HG03439 (cell line): Measurements from ENCODE around the gene ERGIC2.
A peak's percentile ranks its signal among the peaks of the same experiment; 100 is the strongest.

ENCODE experiments used
- ATAC-seq: cut with Tn5 transposase; IDR thresholded peaks from one replicate; pipeline ENCODE4 v1.9.1; 2021; ENCODE audit warnings: mild to moderate bottlenecking, moderate library complexity; ENCODE audit not compliant: unreplicated experiment

Gene ERGIC2

GRCh38 chr12:29376118-29376517 is 4.9 kb downstream of the ERGIC2 start:
- no peak for ATAC-seq

- ATAC-seq: no peak
Observed at GRCh38 chr12:29374913-29375312, 6.1 kb downstream of the ERGIC2 start.

- ATAC-seq: no peak
Observed at GRCh38 chr12:29374012-29374411, 7.0 kb downstream of the ERGIC2 start.

GRCh38 chr12:29365091-29365490 is 15.9 kb downstream of the ERGIC2 start:
- no peak for ATAC-seq

- ATAC-seq: no peak
Observed at GRCh38 chr12:29354954-29355353, 26.0 kb downstream of the ERGIC2 start.

GRCh38 chr12:29350080-29350479 is 30.9 kb downstream of the ERGIC2 start:
- ATAC-seq: no peak

- no peak for ATAC-seq
Observed at GRCh38 chr12:29346769-29347421, 34.1 kb downstream of the ERGIC2 start.

- ATAC-seq: no peak
Observed at GRCh38 chr12:29343022-29343799, 37.8 kb downstream of the ERGIC2 start.

- no peak for ATAC-seq
Observed at GRCh38 chr12:29337325-29337724, 43.6 kb downstream of the ERGIC2 start.

GRCh38 chr12:29334937-29335336 is 46.0 kb downstream of the ERGIC2 start:
- ATAC-seq: no peak

GRCh38 chr12:29333178-29333577 is 47.8 kb downstream of the ERGIC2 start:
- no peak for ATAC-seq

- ATAC-seq: no peak
Observed at GRCh38 chr12:29329411-29329810, 51.6 kb downstream of the ERGIC2 start.

- no peak for ATAC-seq
Observed at GRCh38 chr12:29322157-29322556, 58.8 kb downstream of the ERGIC2 start.

GRCh38 chr12:29320295-29321085 is 60.5 kb downstream of the ERGIC2 start:
- ATAC-seq: no peak

GRCh38 chr12:29317556-29318363 is 63.2 kb downstream of the ERGIC2 start:
- ATAC-seq: peak; percentile 97

GRCh38 chr12:29316752-29317151 is 64.2 kb downstream of the ERGIC2 start:
- ATAC-seq: no peak

GRCh38 chr12:29314416-29314815 is 66.6 kb downstream of the ERGIC2 start:
- no peak for ATAC-seq

GRCh38 chr12:29310899-29311298 is 70.1 kb downstream of the ERGIC2 start:
- no peak for ATAC-seq

- ATAC-seq: no peak
Observed at GRCh38 chr12:29309320-29309902, 71.6 kb downstream of the ERGIC2 start.

GRCh38 chr12:29306682-29307081 is 74.3 kb downstream of the ERGIC2 start:
- no peak for ATAC-seq
